HEK293T (cell line): ENCODE data around the gene FNDC11.

ENCODE experiments used
- BHLHE40 ChIP-seq: fragments of 450-650 bp; IDR thresholded peaks from 2 replicates; pipeline ENCODE4 v1.6.1; 2016; ENCODE audit warnings: mild to moderate bottlenecking, moderate library complexity, borderline replicate concordance
- CTBP1 ChIP-seq: fragments of 450-650 bp; IDR thresholded peaks from 2 replicates; pipeline ENCODE4 v1.6.1; 2016; ENCODE audit warnings: borderline replicate concordance
- ELF4 ChIP-seq: fragments of 450-650 bp; IDR thresholded peaks from 2 replicates; pipeline ENCODE4 v1.6.1; 2017; ENCODE audit warnings: antibody characterized with exemption
- FOXM1 ChIP-seq: fragments of 450-650 bp; IDR thresholded peaks from 2 replicates; pipeline ENCODE4 v1.6.1; 2017; ENCODE audit warnings: mild to moderate bottlenecking, borderline replicate concordance
- HDGF ChIP-seq: fragments of 450-650 bp; IDR thresholded peaks from 2 replicates; pipeline ENCODE4 v1.6.1; 2017; ENCODE audit warnings: antibody characterized with exemption, borderline replicate concordance
- L3MBTL2 ChIP-seq: fragments of 450-650 bp; conservative IDR thresholded peaks from 2 replicates; pipeline ENCODE4 v1.6.1; 2016; ENCODE audit warnings: mild to moderate bottlenecking
- NFRKB ChIP-seq: fragments of 450-650 bp; IDR thresholded peaks from 2 replicates; pipeline ENCODE4 v1.6.1; 2016; ENCODE audit warnings: mild to moderate bottlenecking, moderate library complexity
- PKNOX1 ChIP-seq: fragments of 450-650 bp; IDR thresholded peaks from 2 replicates; pipeline ENCODE4 v1.6.1; 2016
- SP1 ChIP-seq: fragments of 450-650 bp; IDR thresholded peaks from 2 replicates; pipeline ENCODE4 v1.6.1; 2017
- SUZ12 ChIP-seq: fragments of 450-650 bp; IDR thresholded peaks from 2 replicates; pipeline ENCODE4 v1.6.1; 2016; ENCODE audit warnings: mild to moderate bottlenecking
- TARDBP ChIP-seq: fragments of 450-650 bp; IDR thresholded peaks from 2 replicates; pipeline ENCODE4 v1.6.1; 2016
- ZNF384 ChIP-seq: fragments of 450-650 bp; IDR thresholded peaks from 2 replicates; pipeline ENCODE4 v1.6.1; 2016

- TF ChIP-seq SUZ12 = no peak
- no peak for TF ChIP-seq TARDBP
- TF ChIP-seq FOXM1 = no peak
- no peak for TF ChIP-seq BHLHE40
- no peak; the same call in 1 of the 2 replicates for TF ChIP-seq PKNOX1
- TF ChIP-seq SP1 = no peak
- TF ChIP-seq NFRKB = no peak
- TF ChIP-seq L3MBTL2 = no peak
- no peak for TF ChIP-seq CTBP1
- no peak for TF ChIP-seq HDGF
- no peak for TF ChIP-seq ZNF384
- no peak for TF ChIP-seq ELF4
Observed at GRCh38 chr20:63543733-63544132, 10.2 kb upstream of the FNDC11 start.
